GM19193 (cell line): ENCODE data around the gene CPS1.

ENCODE experiments used
- POLR2A ChIP-seq: IDR thresholded peaks from 4 replicates; pipeline ENCODE4 v1.6.1; 2011; ENCODE audit not compliant: insufficient read depth, insufficient read length; ENCODE audit errors: extremely low read depth

Gene CPS1

DNA sequence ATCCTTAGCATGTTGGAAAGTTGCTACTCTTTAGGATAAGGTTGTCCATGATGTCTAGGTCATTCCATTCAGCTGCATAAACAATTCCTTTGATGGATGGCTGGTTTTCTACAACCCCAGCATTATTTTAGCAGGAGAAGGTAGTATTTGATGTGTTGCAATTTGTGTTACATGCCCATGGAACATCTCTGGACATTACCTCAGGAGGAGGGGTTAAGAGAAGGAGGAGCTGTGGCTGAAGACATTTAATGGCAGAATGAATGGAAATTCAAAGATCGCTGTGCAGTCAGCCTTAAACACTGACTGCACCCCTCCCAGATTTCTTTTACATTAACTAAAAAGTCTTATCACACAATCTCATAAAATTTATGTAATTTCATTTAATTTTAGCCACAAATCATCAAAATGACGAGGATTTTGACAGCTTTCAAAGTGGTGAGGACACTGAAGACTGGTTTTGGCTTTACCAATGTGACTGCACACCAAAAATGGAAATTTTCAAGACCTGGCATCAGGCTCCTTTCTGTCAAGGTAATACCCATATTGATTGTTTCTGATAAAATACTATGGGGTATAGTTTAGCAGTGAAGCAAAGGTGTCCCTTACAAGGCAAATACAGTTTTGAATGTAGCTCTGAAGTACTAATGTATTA lies at the start of gene CPS1:
Gene CPS1, plus strand, starts transcription at position 271 of the 652 bp plus-strand sequence. Its CDS starts 135 bp downstream, at position 406.
- no peak for TF ChIP-seq POLR2A

DNA sequence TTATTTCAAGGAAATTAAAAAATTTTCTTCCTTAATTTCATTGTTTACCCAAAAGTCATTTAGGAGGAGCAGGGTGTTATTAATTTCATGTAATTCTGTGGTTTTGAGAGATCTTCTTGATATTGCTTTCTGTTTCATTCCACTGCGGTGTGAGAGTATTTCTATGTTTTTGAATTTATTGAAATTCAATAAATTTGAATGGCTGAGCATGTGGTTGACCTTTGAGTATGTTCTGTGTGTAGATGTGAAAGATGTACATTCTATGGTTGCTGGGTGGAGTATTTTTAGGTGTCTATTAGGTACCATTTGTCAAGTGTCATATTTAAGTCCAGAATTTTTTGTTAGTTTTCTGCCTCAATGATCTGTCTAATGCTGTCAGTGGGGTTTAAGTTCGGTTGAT lies 40.5 kb upstream of the CPS1 start:
- no peak for TF ChIP-seq POLR2A

DNA sequence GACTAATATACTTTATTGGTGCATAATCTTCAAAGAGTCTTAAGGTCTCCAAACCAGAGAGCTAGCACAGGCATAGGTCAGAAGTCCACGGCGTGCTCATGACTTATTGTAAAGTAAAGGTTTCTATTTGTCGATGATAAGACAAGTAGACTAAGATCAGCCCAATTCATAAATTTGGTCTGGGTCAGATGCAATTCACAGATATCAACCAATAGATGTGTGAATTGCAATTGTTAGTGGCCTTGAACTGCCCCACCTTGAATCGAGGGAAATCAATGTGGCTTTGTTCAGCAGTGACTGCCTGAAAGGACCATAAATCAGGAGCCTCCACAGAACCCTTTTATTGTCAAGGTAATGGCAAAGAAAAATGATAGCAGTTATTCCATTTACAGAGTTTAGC lies 39.1 kb upstream of the CPS1 start:
- no peak for TF ChIP-seq POLR2A

DNA sequence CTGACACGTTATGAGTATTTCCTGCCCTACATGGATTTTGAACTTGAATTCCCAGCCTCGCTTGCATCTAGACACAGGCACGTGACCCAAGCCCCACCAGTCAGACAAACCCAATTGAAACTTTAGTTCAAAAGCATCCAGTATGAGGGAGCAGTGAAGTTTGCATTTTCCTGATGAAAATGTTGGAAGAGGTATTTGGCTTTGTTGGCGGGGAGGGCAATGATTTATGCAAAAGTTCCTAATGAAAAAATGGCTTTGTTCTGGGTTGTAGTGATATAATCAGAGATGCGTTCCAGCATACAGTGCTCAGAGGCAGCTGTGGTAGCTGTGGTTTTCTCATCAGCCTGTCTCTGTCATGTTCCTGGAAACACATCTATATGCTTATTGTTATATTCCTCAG lies 36.8 kb upstream of the CPS1 start:
- no peak for TF ChIP-seq POLR2A

DNA sequence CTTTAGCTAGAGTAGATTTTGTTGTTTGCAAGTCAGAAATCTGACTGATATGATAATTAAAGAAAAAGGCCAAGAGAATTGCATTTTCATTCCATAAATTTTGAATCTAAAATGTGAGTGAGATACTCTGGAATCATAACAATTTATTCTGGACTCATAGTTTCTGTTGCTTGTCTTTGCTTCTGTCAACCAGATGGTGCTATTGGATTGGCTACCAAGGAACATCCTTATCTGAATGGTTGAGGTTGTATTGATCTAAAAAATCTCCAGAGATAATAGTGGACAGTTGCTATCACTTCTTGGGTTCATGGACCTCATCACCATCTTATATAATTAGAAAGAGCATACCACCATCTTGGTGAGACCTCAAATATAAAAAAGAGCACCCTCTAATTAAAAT lies 34.0 kb upstream of the CPS1 start:
- no peak for TF ChIP-seq POLR2A

DNA sequence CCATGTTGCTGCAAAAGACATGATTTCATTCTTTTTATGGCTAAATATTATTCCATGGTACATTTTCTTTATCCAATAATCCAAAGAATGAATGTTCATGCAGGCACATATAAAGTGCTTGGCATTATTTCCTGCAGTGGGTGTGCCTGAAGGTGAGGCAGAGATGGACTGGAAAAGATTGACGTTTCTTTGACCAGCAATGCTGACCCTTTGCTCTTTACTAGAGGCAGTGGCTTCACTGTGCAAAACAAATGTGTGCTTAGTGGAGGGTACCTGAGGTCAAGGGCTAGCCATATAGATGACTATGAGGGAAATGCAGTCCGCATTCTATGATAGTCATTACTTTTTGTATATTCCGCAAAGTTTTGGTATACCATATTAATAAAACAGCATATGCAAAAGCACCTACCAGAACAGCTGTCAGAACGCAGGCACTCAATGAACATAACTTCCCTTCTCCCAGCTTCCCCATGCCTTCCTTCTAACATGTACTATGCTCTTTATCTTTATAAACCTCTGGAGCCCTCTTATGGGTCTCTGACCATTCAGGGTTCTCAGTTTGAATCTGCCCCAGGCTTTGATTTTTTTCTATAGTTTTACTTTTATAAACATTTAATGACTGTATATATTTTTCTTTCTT lies 32.6 kb upstream of the CPS1 start:
- TF ChIP-seq POLR2A: no peak

DNA sequence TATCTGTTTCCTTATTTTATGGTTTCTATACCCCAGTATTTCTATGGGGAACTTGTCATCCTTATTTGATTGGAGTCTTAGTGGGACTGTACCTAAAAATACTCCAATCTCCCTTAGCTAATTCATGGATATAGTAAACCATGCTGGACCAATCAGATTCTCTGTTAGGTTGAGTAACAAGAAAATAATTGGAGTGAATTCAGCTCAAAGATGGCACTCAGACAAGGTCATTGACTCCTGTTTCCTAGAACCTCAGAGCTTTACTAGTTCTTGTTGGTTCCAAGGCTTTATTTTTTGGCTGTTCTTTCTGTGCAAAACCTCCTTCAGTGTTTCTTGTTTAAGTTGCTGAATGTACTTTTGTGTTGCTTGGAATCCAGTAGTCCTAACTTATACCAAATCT lies 31.9 kb upstream of the CPS1 start:
- TF ChIP-seq POLR2A: no peak

DNA sequence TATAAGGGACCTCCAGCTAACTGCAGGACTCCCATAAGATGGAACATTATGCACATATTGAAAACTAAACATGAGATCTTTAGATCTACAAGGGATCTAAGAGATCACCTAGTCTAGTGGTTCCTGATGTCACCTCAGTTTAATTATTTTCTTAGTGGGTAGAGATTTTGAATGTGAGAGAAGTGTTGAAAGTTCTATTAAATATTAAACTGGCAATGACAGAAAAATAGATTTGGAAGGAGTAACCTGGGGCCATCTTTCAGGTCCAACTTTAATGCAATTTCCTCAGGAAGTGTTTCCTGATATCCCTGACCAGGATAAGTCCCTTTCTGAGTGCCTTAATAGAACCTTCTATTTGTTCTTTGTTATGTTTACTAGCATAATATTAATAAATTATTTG lies 29.1 kb upstream of the CPS1 start:
- TF ChIP-seq POLR2A: no peak

DNA sequence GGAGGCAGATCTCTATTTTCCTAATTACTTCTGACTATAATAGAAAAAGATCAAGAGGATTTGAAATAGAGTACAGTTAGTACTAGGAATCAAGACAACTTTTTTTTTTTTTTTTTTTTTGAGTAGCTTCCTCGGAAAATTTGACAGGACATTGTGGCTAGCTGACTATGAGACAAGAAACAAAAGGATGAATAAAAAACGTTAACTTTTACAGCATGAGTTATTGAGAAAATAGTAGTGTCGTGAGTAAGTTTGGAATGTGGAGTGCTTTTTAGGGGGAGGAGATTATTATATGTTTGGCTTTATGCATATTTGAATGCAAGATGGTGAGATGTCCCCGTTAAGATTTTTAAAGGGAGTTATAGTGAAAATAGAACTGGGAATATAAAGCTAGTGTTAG lies 27.7 kb upstream of the CPS1 start:
- TF ChIP-seq POLR2A: no peak

DNA sequence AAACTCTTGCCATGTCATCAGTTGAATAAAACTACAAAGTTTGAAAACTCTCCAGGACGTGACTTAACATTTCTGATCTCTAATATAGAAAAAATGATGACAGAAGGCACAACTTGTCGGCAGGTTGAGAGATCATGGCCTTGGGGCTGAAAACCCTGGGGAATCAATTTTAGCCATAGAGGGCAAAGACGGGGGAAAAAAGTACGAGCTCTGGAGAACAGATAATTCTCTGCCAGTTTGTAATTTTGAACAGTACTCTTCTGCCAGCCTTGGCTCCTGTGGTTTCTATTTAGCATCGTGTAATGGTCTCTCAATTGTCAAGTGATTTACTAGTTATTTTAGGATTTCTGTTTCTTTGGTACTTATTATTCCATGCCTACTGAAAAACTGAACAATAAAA lies 25.3 kb upstream of the CPS1 start:
- TF ChIP-seq POLR2A: no peak

DNA sequence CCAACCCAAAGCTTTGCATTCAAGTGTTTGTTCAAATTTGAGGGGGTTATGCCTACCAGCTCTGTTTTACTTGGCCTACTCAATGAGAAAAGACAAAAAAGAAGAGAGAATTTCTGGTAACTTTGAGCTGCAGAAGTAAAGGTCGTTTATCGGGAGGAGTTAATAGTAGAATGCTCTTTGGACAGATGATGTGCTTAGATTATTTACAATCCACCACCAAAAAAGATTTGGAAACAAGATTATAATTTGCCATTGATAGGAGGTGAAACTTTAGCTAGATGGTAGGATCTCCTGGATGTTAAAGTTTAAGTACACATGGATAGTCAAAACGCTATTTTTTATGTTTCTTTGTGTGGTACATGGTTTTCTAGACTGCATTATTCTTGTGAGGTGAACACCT lies 24.9 kb upstream of the CPS1 start:
- no peak for TF ChIP-seq POLR2A

DNA sequence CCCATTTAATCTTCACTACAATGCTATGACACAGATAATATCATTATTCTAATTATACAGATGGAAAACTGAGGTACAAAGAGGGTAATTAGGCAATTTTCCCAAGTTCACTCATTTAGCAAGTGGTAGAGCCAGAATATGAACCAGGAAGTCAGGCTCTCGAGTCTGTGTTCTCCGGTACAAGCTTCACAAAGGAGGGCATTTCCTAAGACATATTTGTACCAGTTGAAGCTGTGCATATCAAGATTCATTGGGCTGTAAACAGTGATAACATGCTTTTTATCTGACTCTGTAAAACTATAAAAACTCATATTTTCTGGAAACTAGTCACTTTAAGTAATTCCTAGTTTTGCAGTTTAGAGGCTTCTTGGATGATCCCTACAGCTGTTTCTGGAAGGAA lies 23.0 kb upstream of the CPS1 start:
- no peak for TF ChIP-seq POLR2A

DNA sequence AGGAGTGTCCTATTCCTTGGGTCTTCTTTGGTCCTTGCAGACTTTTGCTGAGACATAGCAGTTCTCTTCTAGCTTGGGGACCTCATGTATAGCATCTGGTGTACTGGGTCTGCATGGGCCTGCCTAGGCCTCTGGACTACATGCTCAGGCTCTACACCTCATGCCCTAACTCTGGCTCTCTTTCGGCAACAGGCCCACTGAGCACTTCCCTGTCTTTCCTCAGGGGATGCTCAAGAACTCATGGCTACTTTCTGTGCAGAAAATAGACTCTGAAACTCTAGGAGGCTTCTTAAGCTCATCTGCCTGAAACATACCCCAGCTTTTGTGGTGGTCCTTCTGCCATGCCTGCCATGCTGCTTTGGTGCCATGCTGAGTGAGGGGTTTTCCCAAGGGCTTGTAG lies 21.5 kb upstream of the CPS1 start:
- no peak for TF ChIP-seq POLR2A

DNA sequence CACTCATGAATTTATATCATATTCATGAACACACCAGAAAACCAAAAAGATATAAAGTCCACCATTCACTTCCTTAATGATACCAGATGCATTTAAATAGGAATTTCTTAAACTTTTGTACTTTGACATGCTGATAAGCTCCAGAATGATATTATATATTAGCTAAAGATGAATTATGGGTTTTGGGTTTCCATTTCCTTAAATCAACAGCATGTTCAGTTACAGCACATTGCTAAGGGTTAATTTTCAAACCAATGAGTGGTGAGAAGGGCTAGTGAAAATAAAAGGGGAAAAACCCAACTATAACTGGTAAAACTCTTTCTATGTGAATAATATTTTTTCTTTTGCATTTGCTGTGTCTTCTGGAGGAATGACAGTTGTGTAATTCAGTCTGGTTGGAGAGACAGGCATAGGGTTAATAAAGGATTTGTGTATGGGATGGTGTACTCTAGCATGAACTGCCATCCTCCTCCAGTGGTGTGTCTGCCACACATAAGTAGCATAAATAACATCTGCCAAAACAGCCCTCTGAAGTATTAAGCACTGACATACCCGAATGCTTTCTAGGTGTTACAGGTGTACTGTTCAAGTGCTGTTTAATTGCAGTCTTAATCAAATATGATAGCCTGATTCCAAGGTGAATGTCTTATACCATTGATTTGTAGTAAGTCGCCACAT lies 19.3 kb upstream of the CPS1 start:
- no peak for TF ChIP-seq POLR2A

DNA sequence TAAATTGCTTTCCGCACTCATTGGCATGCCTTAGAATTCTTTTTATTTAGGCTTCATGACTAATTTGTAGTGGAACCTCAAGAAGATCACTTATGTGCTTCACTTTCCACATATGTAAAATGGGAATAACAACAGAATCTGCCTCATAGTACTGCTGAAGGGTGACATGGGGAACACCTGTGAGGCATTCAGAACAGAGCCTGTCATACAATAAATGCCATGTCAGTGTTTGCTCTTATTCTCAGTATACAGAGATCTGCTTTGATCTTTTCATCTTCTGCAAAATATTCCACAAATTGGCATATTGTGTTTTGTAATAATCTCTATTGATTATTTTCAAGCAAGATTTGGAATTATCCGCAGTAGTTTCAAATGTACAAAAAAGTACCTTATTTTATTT lies 17.4 kb upstream of the CPS1 start:
- TF ChIP-seq POLR2A: no peak

DNA sequence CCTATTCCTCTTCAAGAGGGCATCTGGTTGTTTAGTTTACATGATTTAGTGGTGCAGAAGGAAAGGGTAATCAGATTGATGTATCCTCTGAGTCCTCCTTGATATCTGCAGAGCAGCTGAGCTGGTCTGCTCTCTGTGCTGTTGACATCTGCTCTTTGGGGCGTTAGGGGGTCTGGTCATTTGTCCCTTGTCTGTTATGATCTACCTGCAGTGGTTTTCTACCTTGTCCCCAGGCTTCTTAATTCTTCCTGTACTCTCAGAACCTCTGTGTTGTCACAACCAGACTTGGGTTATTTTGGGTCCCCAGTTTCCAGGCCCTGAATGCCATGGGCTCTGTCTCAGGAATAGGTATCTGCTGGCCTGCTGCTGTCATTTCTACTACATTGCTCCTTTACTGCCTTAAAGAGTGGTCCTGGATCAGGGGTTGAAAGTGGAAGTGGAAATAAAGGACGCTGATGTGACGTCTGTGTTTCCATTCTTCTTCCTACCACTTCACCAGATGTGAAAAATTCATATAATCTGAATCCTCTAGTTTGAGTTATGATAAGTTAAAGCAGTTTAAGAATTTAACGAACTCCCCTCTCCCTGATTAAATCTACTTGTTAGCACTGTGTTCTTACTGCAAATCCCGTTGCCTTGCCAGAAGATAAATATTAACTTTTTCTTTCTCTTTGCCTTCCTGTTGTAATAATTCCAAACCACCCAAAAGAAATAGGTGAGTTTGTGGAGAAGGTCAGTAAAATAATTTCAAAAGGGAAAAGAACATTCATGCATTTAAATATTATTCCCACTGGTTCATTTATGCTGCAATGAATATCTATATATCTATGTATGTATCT lies 16.6 kb upstream of the CPS1 start:
- no peak for TF ChIP-seq POLR2A

DNA sequence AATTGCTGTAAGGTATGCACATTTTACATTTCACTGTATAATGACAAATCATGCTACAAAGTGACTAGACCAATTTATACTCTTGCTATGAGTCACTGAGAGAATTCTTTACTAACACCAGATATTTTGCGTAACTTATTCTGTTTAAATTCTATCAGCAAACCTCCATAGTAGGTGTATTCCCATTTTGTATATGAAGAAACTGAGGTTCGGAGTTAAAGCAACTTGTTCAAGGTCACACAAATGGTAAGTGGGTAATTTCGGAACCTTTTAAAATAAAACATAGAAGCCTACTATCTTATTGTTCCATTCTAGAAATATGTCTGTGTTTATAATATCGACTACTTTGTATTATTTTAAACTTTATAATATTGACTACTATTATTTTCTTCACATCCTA lies 15.9 kb upstream of the CPS1 start:
- no peak for TF ChIP-seq POLR2A
